Transverse colon (tissue), 4 donors: ENCODE data around the gene LIN52. TPM values are rescaled to one million over a fixed set of nuclear protein-coding genes. Genes with fewer than 3 reads are reported as not detected.
A peak's percentile ranks its signal among the peaks of the same experiment; 100 is the strongest.

Source experiments
- DNase-seq: peaks from one replicate; pipeline ENCODE4 v3.0.0-alpha.2; 2019
- H3K27ac ChIP-seq, 4 donors: fragments of 200-600 bp; sonication (generic); 2 replicates each; pipeline ENCODE4 v1.5.1; 2016 to 2018; ENCODE audit warnings: inconsistent platforms in 4 of 4
- H3K27me3 ChIP-seq: fragments of 200-600 bp; sonication (generic); 2 replicates; pipeline ENCODE4 v1.5.1; 2017; ENCODE audit warnings: inconsistent platforms
- H3K36me3 ChIP-seq, 4 donors: fragments of 200-600 bp; sonication (generic); 2 replicates each; pipeline ENCODE4 v1.5.1; 2017 to 2019; ENCODE audit warnings: inconsistent platforms in 4 of 4
- H3K4me1 ChIP-seq, 4 donors: fragments of 200-600 bp; sonication (generic); 2 replicates each; pipeline ENCODE4 v1.5.1; 2017 to 2020; ENCODE audit warnings: inconsistent platforms in 4 of 4
- H3K4me3 ChIP-seq, 4 donors: fragments of 200-600 bp; sonication (generic); 1 replicate in 1 of 4; 2 replicates in 3 of 4; pipeline versions ENCODE4 v1.5.1 to v1.6.1; 2017 to 2019; ENCODE audit warnings: inconsistent platforms in 4 of 4
- H3K9me3 ChIP-seq, 2 donors: fragments of 200-600 bp; sonication (generic); 2 replicates each; pipeline ENCODE4 v1.5.1; 2017 to 2019; ENCODE audit warnings: inconsistent platforms in 2 of 2
- EP300 ChIP-seq: sonication (generic); formaldehyde crosslinking; IDR thresholded peaks from one replicate; pipeline ENCODE4 v1.6.1; 2017; ENCODE audit warnings: antibody characterized with exemption, low read depth
- POLR2A ChIP-seq: fragments of 450-650 bp; IDR thresholded peaks from one replicate; pipeline ENCODE4 v1.6.1; 2016; ENCODE audit warnings: antibody characterized with exemption, mild to moderate bottlenecking, moderate library complexity
- POLR2AphosphoS5 ChIP-seq, 3 donors: sonication (generic); formaldehyde crosslinking; IDR thresholded peaks; one replicate each; pipeline ENCODE4 v1.6.1; 2016; ENCODE audit warnings: antibody characterized with exemption in 3 of 3
- WGBS, 2 donors: methylation state at CpG; one replicate each; pipeline ENCODE4 v1.1.5; 2018; ENCODE audit warnings: low coverage in 1 of 2; 5-methylcytosine and 5-hydroxymethylcytosine counted together
- in situ Hi-C, 4 donors: fragments of 200-750 bp; cut with MboI; loops; one replicate each; pipeline versions ENCODE4 v1.15.0 to v1.15.1; 2017; ENCODE audit warnings: low sequenced_read_pairs in 3 of 4, low pct_ligation_motif_present in 1 of 4, low pct_unique_long_range_greater_than_20kb in 1 of 4
- intact Hi-C: fragments of 100-400 bp; cut with DNase I; formaldehyde crosslinking; loops from one replicate; pipeline ENCODE4 v1.15.1; 2023; ENCODE audit warnings: low total_unique reads
- total RNA-seq, 4 donors: library from RNA; depleted of rRNA; stranded (reverse); fragments of >200 nt; gene quantifications; one replicate each; pipeline ENCODE4 v1.1.0, GENCODE V29; 2016
- TF ChIP-seq, protein P1 (sequence below), 5 experiments: fragments of 200-600 bp in 3 of 5; fragments of 450-650 bp in 2 of 5; sonication (generic) in 3 of 5; IDR thresholded peaks; 1 replicate in 2 of 5; 2 replicates in 3 of 5; pipeline ENCODE4 v1.5.1; 2016 to 2017; ENCODE audit warnings: antibody characterized with exemption in 5 of 5, inconsistent platforms in 3 of 5, mild to moderate bottlenecking in 2 of 5, moderate library complexity in 1 of 5

The LIN52 gene
- total RNA-seq, 4 donors from 2014 or later, result 1.1 to 5.4 (median 4.6) TPM

DNA sequence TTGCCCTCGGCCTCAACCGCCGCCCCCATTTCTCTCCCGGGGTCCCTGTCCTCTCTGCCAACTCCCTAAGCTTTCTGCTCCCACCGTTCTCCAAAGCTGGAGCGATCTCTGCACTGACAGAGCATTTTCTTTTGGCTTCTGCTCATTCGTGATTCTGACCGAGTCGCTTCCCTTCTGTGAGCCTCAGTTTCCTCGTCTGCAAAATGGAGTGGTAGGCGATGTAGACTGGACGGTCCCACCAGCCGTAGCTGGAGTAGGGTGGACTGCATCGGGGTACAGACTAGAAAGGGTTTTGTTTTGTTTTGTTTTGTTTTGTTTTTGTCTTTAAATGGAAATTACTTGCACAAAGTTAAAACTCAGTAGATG lies 156.9 kb downstream of the LIN52 start:
- Histone ChIP-seq H3K4me1 (peaks cover 14 to 27% (median 20%) of the 10 kb centered on the region in 4 donors), H3K36me3 (no peaks in the 10 kb centered on the region), H3K27ac (no peak overlapping the region), H3K9me3 (no peaks in the 10 kb centered on the region), H3K4me3 (peak overlapping the region in 1 of 4 donors; percentile 26), H3K27me3 (peaks cover 97% of the 10 kb centered on the region)
- no peak for DNase-seq
- peak in 1 of 3 donors; percentile 13 for TF ChIP-seq POLR2AphosphoS5 (IDR thresholded peaks at IDR 0.05)
- TF ChIP-seq, protein P1, sequence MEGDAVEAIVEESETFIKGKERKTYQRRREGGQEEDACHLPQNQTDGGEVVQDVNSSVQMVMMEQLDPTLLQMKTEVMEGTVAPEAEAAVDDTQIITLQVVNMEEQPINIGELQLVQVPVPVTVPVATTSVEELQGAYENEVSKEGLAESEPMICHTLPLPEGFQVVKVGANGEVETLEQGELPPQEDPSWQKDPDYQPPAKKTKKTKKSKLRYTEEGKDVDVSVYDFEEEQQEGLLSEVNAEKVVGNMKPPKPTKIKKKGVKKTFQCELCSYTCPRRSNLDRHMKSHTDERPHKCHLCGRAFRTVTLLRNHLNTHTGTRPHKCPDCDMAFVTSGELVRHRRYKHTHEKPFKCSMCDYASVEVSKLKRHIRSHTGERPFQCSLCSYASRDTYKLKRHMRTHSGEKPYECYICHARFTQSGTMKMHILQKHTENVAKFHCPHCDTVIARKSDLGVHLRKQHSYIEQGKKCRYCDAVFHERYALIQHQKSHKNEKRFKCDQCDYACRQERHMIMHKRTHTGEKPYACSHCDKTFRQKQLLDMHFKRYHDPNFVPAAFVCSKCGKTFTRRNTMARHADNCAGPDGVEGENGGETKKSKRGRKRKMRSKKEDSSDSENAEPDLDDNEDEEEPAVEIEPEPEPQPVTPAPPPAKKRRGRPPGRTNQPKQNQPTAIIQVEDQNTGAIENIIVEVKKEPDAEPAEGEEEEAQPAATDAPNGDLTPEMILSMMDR (IDR thresholded peaks at IDR 0.05), result no peak
- TF ChIP-seq POLR2A, result no peak
- TF ChIP-seq EP300, result no peak
- intact Hi-C loops (no loop called here), in situ Hi-C loops (no loop called here)
- 10 to 14% methylated on average over 8 to 14 of the region's 14 CpGs for WGBS, 2 donors

DNA sequence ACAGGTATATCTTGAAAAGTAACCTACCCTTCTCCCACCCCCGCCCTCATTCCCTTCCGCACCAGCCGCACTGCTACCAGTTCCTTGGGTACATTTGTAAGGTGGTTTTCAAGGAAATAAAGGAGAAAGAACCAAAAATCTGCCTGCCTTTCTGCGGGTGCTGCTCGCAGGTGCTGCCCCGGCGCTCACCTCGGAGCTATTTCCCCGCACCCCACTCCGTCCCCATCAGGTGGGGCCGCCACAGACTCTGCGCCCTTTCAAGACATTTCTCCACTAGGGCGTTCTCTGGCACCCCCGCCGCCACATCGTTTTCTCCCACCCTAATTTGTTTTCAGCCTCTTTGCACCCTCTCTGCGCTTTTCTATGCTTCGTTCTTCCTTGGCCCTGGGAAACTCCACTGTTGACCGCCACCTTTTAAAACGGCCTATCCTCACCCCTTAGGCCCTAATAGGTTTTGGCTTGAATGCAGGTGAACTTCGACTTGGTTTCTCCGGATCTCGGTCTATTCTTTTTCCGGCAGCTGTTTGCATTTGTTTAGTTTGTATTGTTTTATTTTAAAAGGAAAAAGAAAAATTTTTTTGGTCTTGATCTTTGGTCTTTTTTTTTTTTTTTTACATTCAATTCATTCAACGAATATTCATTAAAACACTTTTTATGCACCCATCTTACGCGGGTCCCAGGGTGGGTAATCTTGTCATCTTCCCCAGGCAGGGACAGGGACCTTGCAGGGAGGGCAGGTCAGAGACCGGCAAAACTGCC lies 157.4 kb downstream of the LIN52 start:
- intact Hi-C loops (no loop called here), in situ Hi-C loops (no loop called here)
- Histone ChIP-seq H3K27me3 (peaks cover 97% of the 10 kb centered on the region), H3K27ac (no peak overlapping the region), H3K4me3 (no peak overlapping the region), H3K9me3 (no peaks in the 10 kb centered on the region), H3K36me3 (no peaks in the 10 kb centered on the region), H3K4me1 (peaks cover 14 to 27% (median 20%) of the 10 kb centered on the region in 4 donors)
- no peak for TF ChIP-seq POLR2A
- no peak for TF ChIP-seq POLR2AphosphoS5 (IDR thresholded peaks at IDR 0.05)
- TF ChIP-seq EP300, result no peak
- TF ChIP-seq, protein P1 (IDR thresholded peaks at IDR 0.05), result no peak
- no peak for DNase-seq
- 8 to 10% methylated on average over 23 to 28 of the region's 28 CpGs for WGBS, 2 donors

DNA sequence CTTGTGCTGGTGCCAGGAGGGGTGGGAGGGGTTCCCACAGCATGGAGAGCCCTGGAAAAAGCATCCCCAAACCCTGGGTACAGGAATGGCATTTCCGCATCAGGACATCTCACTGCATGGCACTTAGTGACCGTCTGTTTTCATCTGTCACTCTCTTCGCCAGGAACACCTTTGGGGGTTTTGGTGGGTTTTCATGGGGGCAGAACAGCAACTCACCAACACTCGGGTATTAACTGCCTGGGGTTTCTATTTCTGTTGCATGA lies 158.0 kb downstream of the LIN52 start:
- H3K4me3 ChIP-seq, result no peak overlapping the region
- peaks cover 97% of the 10 kb centered on the region for H3K27me3 ChIP-seq
- no peaks in the 10 kb centered on the region for H3K9me3 ChIP-seq
- H3K36me3 ChIP-seq, result no peaks in the 10 kb centered on the region
- WGBS, 2 donors, result 35% methylated on average over 4 of the region's 4 CpGs; no CpG with 5 or more reads in 1 of the 2 donors
- TF ChIP-seq EP300, result no peak
- TF ChIP-seq POLR2A, result no peak
- TF ChIP-seq POLR2AphosphoS5 (IDR thresholded peaks at IDR 0.05), result no peak
- TF ChIP-seq, protein P1 (IDR thresholded peaks at IDR 0.05), result no peak
- H3K27ac ChIP-seq, result no peak overlapping the region
- peaks cover 14 to 27% (median 20%) of the 10 kb centered on the region in 4 donors for H3K4me1 ChIP-seq
- DNase-seq, result no peak
- intact Hi-C loops (no loop called here), in situ Hi-C loops (no loop called here)

DNA sequence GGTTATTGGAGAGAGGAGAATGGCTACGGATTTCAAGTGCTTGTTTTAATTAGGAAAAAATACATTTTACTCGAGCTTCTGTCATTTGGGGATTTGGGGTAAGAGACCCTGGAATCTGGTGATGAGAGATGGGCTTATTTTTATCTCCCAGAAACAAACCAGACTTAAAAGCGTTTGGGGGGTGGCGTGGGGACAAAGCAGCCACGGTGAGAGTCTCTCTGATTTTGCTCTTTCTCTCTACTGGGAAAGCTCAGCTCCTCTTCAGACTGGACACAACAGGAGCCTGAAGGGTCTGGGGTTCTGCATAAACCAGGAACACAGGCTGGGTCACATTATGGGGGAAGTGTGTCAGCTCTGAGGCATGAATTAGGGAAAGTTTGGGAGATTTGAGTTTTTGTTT lies 158.3 kb downstream of the LIN52 start:
- WGBS, 2 donors, result 18 to 37% methylated on average over 2 to 5 of the region's 5 CpGs
- H3K36me3 ChIP-seq, result no peaks in the 10 kb centered on the region
- no peak for DNase-seq
- H3K4me3 ChIP-seq, result no peak overlapping the region
- no peak for TF ChIP-seq POLR2A
- no peak for TF ChIP-seq POLR2AphosphoS5 (IDR thresholded peaks at IDR 0.05)
- TF ChIP-seq EP300, result no peak
- TF ChIP-seq, protein P1 (IDR thresholded peaks at IDR 0.05), result no peak
- peaks cover 97% of the 10 kb centered on the region for H3K27me3 ChIP-seq
- no peak overlapping the region for H3K27ac ChIP-seq
- in situ Hi-C loops (no loop called here), intact Hi-C loops (no loop called here)
- no peaks in the 10 kb centered on the region for H3K9me3 ChIP-seq
- peaks cover 14 to 27% (median 20%) of the 10 kb centered on the region in 4 donors for H3K4me1 ChIP-seq
